ENCODE data around the gene SH3TC2.

SH3TC2 gene

GRCh38 chr5:149093625-149094024, 30.8 kb upstream of the SH3TC2 start:
- no peak for DNase-seq (ENCODE audit: low read depth, low spot score)
- POLR2A ChIA-PET = no interaction called here
- TF ChIP-seq CTCF (IDR thresholded peaks at IDR 0.05; ENCODE audit: insufficient read depth, low read length, missing control alignments) = no peak
- H3K4me3 ChIP-seq (ENCODE audit: low read depth, low read length) = no peak overlapping the region
- CTCF ChIA-PET = no interaction called here

- CTCF ChIA-PET = interaction anchor here (0.8 kb wide), 1 partner anchor 25 kb away, joined by 3 read pairs; no protein-coding TSS in a partner anchor
- DNase-seq (ENCODE audit: low read depth, low spot score) = no peak
- no peak overlapping the region for H3K4me3 ChIP-seq (ENCODE audit: low read depth, low read length)
- POLR2A ChIA-PET = no interaction called here
- no peak for TF ChIP-seq CTCF (IDR thresholded peaks at IDR 0.05; ENCODE audit: insufficient read depth, low read length, missing control alignments)
These were observed 26.9 kb upstream of the SH3TC2 start for GRCh38 chr5:149089796-149090195.

- H3K4me3 ChIP-seq (ENCODE audit: low read depth, low read length) = no peak overlapping the region
- no peak for TF ChIP-seq CTCF (IDR thresholded peaks at IDR 0.05; ENCODE audit: insufficient read depth, low read length, missing control alignments)
- ChIA-PET CTCF (interaction anchor here (0.9 to 1.0 kb wide), 2 partner anchors 26 to 31 kb away, joined by 3 read pairs; no protein-coding TSS in a partner anchor), POLR2A (interaction anchor here (0.6 kb wide), 1 partner anchor 888 kb away, joined by 4 read pairs; no protein-coding TSS in a partner anchor)
- DNase-seq (ENCODE audit: low read depth, low spot score) = no peak
These were observed 25.8 kb upstream of the SH3TC2 start for GRCh38 chr5:149088686-149089085.

- ChIA-PET POLR2A (no interaction called here), CTCF (interaction anchor here (1.7 kb wide), 1 partner anchor 31 kb away, joined by 4 read pairs; no protein-coding TSS in a partner anchor)
- no peak overlapping the region for H3K4me3 ChIP-seq (ENCODE audit: low read depth, low read length)
- DNase-seq (ENCODE audit: low read depth, low spot score) = no peak
- TF ChIP-seq CTCF (IDR thresholded peaks at IDR 0.05; ENCODE audit: insufficient read depth, low read length, missing control alignments) = no peak
These were observed 21.0 kb upstream of the SH3TC2 start for GRCh38 chr5:149083846-149084245.

GRCh38 chr5:149082271-149082670, 19.4 kb upstream of the SH3TC2 start:
- H3K4me3 ChIP-seq (ENCODE audit: low read depth, low read length) = no peak overlapping the region
- POLR2A ChIA-PET = no interaction called here
- no peak for DNase-seq (ENCODE audit: low read depth, low spot score)
- no peak for TF ChIP-seq CTCF (IDR thresholded peaks at IDR 0.05; ENCODE audit: insufficient read depth, low read length, missing control alignments)
- CTCF ChIA-PET = interaction anchor here (1.5 to 1.6 kb wide), 2 partner anchors 32 to 47 kb away, joined by 4 to 5 read pairs; no protein-coding TSS in a partner anchor

GRCh38 chr5:149080294-149080693, 17.4 kb upstream of the SH3TC2 start:
- no peak overlapping the region for H3K4me3 ChIP-seq (ENCODE audit: low read depth, low read length)

More at GRCh38 chr5:149080294-149080693, 17.4 kb upstream of the SH3TC2 start:
- CTCF ChIA-PET = interaction anchor here (0.9 to 2.0 kb wide), 4 partner anchors 9 to 346 kb away, joined by 3 to 6 read pairs (median 4); no protein-coding TSS in a partner anchor
- DNase-seq (ENCODE audit: low read depth, low spot score) = no peak
- no peak for TF ChIP-seq CTCF (IDR thresholded peaks at IDR 0.05; ENCODE audit: insufficient read depth, low read length, missing control alignments)
- POLR2A ChIA-PET = no interaction called here

All from AG04449 (cell line).